ENCODE measurements around the gene MAPK1IP1L. TPM values are rescaled to one million over a fixed set of nuclear protein-coding genes. Genes with fewer than 3 reads are reported as not detected.

MAPK1IP1L gene
- total RNA-seq, 1 donor from 2014 or later, result 72.5 TPM

- no peak for DNase-seq
- H3K9me3 ChIP-seq, result no peaks in the 10 kb centered on the region
- H3K27me3 ChIP-seq, result no peaks in the 10 kb centered on the region
- intact Hi-C loops (cut with DNase I), result no loop called here
- TF ChIP-seq, protein P1, sequence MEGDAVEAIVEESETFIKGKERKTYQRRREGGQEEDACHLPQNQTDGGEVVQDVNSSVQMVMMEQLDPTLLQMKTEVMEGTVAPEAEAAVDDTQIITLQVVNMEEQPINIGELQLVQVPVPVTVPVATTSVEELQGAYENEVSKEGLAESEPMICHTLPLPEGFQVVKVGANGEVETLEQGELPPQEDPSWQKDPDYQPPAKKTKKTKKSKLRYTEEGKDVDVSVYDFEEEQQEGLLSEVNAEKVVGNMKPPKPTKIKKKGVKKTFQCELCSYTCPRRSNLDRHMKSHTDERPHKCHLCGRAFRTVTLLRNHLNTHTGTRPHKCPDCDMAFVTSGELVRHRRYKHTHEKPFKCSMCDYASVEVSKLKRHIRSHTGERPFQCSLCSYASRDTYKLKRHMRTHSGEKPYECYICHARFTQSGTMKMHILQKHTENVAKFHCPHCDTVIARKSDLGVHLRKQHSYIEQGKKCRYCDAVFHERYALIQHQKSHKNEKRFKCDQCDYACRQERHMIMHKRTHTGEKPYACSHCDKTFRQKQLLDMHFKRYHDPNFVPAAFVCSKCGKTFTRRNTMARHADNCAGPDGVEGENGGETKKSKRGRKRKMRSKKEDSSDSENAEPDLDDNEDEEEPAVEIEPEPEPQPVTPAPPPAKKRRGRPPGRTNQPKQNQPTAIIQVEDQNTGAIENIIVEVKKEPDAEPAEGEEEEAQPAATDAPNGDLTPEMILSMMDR (IDR thresholded peaks at IDR 0.05), result no peak
- no peaks in the 10 kb centered on the region for H3K36me3 ChIP-seq
- H3K4me3 ChIP-seq, result peak overlapping the region; percentile 80
- H3K4me1 ChIP-seq, result peaks cover 23% of the 10 kb centered on the region
- ATAC-seq, result no peak
- H3K27ac ChIP-seq, result peak overlapping the region; percentile 99
Observed at GRCh38 chr14:55051165-55051422, 353 bp upstream of the MAPK1IP1L start.

GRCh38 chr14:55052269-55052930 lies 953 bp downstream of the MAPK1IP1L start:
- ATAC-seq (no peak), DNase-seq (no peak)
- H3K4me3 ChIP-seq, result peak overlapping the region; percentile 80
- peak overlapping the region; percentile 99 for H3K27ac ChIP-seq
- no peaks in the 10 kb centered on the region for H3K36me3 ChIP-seq
- no peaks in the 10 kb centered on the region for H3K27me3 ChIP-seq
- no peaks in the 10 kb centered on the region for H3K9me3 ChIP-seq
- TF ChIP-seq, protein P1 (IDR thresholded peaks at IDR 0.05), result no peak
- intact Hi-C loops (cut with DNase I), result no loop called here
- H3K4me1 ChIP-seq, result peaks cover 23% of the 10 kb centered on the region

DNA sequence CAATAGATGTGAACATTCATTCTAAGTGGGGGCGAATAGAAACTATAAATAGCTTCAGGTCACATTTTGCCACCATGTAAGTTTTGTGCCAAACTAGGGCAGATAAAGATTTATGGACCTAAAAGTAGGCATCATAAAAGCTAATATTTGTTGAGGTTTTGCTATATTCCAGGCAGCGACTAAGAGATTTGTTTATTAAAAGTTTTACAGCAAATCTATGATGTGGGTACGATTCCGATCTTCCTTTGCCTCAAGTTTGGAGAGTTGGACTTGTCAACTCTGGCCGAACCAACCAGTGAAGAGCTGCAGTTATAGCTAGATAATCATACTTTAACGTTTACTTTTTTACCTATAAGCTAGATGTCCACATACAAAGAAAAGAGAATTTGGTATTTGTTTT lies 1.6 kb downstream of the MAPK1IP1L start:
- peak overlapping the region; percentile 99 for H3K27ac ChIP-seq
- no peak for DNase-seq
- peaks cover 2% of the 10 kb centered on the region for H3K36me3 ChIP-seq
- TF ChIP-seq, protein P1 (IDR thresholded peaks at IDR 0.05), result no peak
- H3K9me3 ChIP-seq, result no peaks in the 10 kb centered on the region
- no peaks in the 10 kb centered on the region for H3K27me3 ChIP-seq
- intact Hi-C loops (cut with DNase I), result no loop called here
- peak overlapping the region; percentile 80 for H3K4me3 ChIP-seq
- peaks cover 23% of the 10 kb centered on the region for H3K4me1 ChIP-seq
- ATAC-seq, result no peak

DNA sequence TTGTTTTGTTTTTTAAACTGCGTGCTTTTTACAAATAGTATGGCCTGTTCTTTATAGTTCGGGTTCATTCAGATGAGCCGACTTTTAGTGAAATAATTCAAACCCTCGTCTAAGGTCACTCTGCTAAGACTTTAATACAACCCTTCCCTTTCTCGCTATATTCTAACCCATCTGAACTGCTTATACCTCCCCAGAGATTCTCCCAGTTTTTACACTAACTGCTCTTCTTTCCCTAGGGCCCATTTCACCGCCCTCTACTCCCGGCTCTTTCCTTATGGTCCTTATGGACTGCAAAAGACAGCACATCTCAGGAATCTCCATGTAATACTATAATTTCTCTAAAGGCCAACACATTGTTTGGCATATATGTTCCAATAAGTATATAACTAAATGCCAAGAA lies 2.1 kb downstream of the MAPK1IP1L start:
- DNase-seq, result no peak
- no peak for ATAC-seq
- H3K27me3 ChIP-seq, result no peaks in the 10 kb centered on the region
- no peaks in the 10 kb centered on the region for H3K9me3 ChIP-seq
- peaks cover 6% of the 10 kb centered on the region for H3K36me3 ChIP-seq
- TF ChIP-seq, protein P1 (IDR thresholded peaks at IDR 0.05), result no peak
- intact Hi-C loops (cut with DNase I), result no loop called here
- H3K4me1 ChIP-seq, result peaks cover 23% of the 10 kb centered on the region
- H3K27ac ChIP-seq, result no peak overlapping the region
- H3K4me3 ChIP-seq, result no peak overlapping the region

DNA sequence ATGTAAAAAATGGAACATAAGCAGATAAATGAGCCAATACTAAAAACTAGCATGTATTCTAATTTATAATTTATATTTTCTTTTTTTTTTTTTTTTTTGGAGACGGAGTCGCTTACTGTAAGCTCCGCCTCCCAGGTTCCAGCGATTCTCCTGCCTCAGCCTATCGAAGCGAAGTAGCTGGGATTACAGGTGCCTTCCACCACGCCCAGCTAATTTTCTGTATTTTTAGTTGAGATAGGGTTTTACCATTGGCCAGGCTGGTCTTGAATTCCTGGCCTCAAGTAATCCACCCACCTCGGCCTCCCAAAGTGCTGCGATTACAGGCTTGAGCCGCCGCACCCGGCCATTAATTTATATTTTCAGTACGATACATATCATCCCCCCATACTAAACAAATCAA lies 2.7 kb downstream of the MAPK1IP1L start:
- Histone ChIP-seq H3K27ac (no peak overlapping the region), H3K4me3 (no peak overlapping the region), H3K4me1 (peaks cover 23% of the 10 kb centered on the region), H3K27me3 (no peaks in the 10 kb centered on the region), H3K36me3 (peaks cover 7% of the 10 kb centered on the region), H3K9me3 (no peaks in the 10 kb centered on the region)
- intact Hi-C loops (cut with DNase I), result no loop called here
- ATAC-seq, result no peak
- DNase-seq, result no peak
- TF ChIP-seq, protein P1 (IDR thresholded peaks at IDR 0.05), result no peak

GRCh38 chr14:55057919-55058318 lies 6.5 kb downstream of the MAPK1IP1L start:
- no peaks in the 10 kb centered on the region for H3K27me3 ChIP-seq
- intact Hi-C loops (cut with DNase I), result no loop called here
- H3K27ac ChIP-seq, result no peak overlapping the region
- TF ChIP-seq, protein P1 (IDR thresholded peaks at IDR 0.05), result no peak
- ATAC-seq, result no peak
- no peak for DNase-seq
- peaks cover 22% of the 10 kb centered on the region for H3K36me3 ChIP-seq
- H3K9me3 ChIP-seq, result no peaks in the 10 kb centered on the region
- no peak overlapping the region for H3K4me3 ChIP-seq
- H3K4me1 ChIP-seq, result peaks cover 16% of the 10 kb centered on the region

All from upper lobe of right lung (tissue), 1 donor.